Mucosa of stomach (tissue), 1 donor: ENCODE measurements around the gene FRMD4A.
"Not testable (repeated sequence)": the region's sequence is repeated elsewhere in the genome, so short reads cannot be mapped to it uniquely, and the experiment has no call there.

Experiments used
- H3K27me3 ChIP-seq: one replicate; pipeline ENCODE4 v1.7.0; 2013; ENCODE audit warnings: mild to moderate bottlenecking, low read length; ENCODE audit not compliant: control insufficient read depth, insufficient read depth
- H3K36me3 ChIP-seq: one replicate; pipeline ENCODE4 v1.7.0; 2013; ENCODE audit warnings: low read length; ENCODE audit not compliant: control insufficient read depth, insufficient read depth
- H3K4me1 ChIP-seq: one replicate; pipeline ENCODE4 v1.7.0; 2013; ENCODE audit warnings: mild to moderate bottlenecking, low read length; ENCODE audit not compliant: control insufficient read depth, insufficient read depth
- H3K4me3 ChIP-seq: one replicate; pipeline ENCODE4 v1.7.0; 2013; ENCODE audit warnings: low read length
- H3K9ac ChIP-seq: one replicate; pipeline ENCODE4 v1.7.0; 2013; ENCODE audit warnings: mild to moderate bottlenecking, low read length, moderate library complexity
- H3K9me3 ChIP-seq: one replicate; pipeline ENCODE4 v1.7.0; 2013; ENCODE audit warnings: mild to moderate bottlenecking, low read length, moderate library complexity; ENCODE audit not compliant: control insufficient read depth
- donor health status: Pancreatic carcinoma.

The FRMD4A gene

DNA sequence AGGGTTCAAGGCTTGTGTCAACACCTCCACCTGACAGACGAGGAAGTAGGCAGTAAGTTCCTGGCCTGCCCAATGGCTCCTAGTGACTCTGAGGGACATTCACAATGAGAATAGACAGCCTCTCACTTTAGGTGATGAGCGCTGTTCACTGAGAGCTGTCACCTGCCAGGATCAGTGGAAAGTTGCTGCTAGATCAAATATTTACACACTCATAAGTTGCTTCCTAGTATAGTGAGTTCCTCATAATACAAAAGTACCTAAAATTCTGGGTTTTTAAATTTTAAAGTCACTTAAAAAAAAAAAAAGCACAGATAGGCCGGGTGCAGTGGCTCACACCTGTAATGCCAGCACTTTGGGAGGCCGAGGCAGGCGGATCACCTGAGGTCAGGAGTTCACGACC, 423.2 kb downstream of the FRMD4A start:
- no peak overlapping the region for H3K4me3 ChIP-seq
- no peaks in the 10 kb centered on the region for H3K27me3 ChIP-seq
- H3K4me1 ChIP-seq = no peaks in the 10 kb centered on the region
- no peaks in the 10 kb centered on the region for H3K36me3 ChIP-seq
- no peak overlapping the region for H3K9ac ChIP-seq
- no peaks in the 10 kb centered on the region for H3K9me3 ChIP-seq

DNA sequence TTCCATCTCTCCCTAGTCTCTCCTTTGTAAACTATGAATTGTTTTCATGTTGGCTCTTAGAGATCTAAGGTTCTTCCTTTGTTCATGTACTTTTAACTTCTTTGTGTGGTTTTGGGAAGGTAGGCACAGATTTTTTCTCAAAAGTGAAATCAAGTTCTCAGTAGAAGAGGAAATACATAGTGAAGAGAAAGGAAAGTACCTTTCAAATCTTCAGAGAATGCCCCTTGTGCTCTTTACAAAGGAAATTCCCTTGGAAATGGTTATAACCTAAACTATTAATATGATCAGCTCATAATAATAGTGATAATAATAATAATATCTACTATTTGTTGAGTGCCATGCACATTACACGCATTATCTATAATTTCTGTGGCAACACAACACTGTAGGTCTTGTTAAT, 425.4 kb downstream of the FRMD4A start:
- Histone ChIP-seq H3K27me3 (no peaks in the 10 kb centered on the region), H3K4me1 (no peaks in the 10 kb centered on the region), H3K9ac (no peak overlapping the region), H3K36me3 (no peaks in the 10 kb centered on the region), H3K4me3 (no peak overlapping the region), H3K9me3 (no peaks in the 10 kb centered on the region)

DNA sequence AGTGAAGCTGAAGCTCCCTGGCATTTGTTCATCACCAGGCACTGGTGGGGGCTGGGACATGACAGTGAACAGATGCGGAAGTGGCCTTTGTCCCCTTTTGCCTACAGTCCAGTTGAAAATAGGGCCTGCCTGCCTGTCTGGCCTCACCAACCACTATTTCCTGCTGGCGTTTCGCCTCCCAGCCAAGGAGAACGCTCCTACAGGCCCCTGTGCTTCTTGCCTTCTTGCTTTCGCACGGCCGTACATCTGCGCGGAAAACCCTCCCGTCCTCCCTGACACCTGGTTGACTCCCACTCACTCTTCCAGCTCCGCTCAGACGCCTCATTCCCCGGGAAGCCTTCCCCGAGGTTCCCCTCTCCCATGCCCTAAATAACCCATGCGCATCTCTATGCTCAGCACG, 426.7 kb downstream of the FRMD4A start:
- Histone ChIP-seq H3K9ac (no peak overlapping the region), H3K27me3 (no peaks in the 10 kb centered on the region), H3K9me3 (no peaks in the 10 kb centered on the region), H3K4me3 (no peak overlapping the region), H3K4me1 (no peaks in the 10 kb centered on the region), H3K36me3 (no peaks in the 10 kb centered on the region)

DNA sequence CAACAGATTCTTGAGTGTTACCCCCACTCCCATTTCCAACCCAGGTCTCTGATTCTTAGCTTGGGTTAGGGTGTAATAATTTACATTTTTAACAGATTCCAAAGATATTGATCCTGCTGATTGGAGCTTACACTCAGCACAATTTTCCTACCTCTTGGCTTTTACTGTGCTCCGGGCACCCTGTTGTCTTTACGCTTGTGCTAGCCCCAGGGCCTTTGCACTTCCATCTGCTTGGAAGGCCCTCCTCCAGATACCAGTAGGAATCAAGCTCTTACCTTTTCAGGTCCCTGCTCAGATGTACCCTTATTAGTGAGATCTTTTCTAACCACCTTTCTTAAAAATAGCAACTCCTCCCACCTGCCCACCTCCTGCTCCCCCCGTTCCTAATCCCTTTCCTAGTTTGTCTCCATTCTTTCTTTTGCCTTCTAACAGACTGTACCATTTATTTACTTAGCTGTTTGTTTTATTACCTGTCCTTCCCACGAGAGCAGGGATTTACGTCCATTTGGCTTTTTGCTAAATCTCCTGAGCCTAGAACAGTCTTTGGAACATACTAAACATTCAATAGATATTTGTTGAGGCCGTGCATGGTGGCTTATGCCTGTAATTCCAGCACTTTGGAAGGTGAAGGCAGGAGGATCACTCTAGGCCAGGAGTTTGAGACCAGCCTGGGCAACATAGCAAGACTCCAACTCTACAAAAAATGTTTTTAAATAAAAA, 427.7 kb downstream of the FRMD4A start:
- Histone ChIP-seq H3K9me3 (no peaks in the 10 kb centered on the region), H3K4me1 (no peaks in the 10 kb centered on the region), H3K36me3 (no peaks in the 10 kb centered on the region), H3K9ac (no peak overlapping the region), H3K4me3 (no peak overlapping the region), H3K27me3 (no peaks in the 10 kb centered on the region)

DNA sequence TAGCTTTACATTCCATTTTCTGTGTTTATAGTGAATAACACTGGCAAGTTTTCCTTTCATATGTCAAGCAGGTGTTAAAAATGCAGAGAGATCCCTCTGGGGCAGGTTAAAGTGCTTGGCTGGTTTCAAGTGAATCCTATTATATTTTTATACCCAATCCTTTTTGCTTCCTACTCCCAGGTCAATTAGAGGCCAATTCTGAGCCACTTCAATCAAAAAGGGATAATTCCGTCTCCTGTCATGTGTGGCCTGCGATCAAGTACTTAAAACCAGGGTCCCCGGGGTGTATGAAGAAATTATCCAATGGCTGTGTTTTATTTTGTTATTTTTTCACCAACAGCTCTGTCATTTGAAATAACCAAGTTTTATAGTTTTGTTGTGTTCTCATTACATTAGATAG, 430.8 kb downstream of the FRMD4A start:
- Histone ChIP-seq H3K27me3 (no peaks in the 10 kb centered on the region), H3K36me3 (no peaks in the 10 kb centered on the region), H3K9ac (no peak overlapping the region), H3K4me3 (no peak overlapping the region), H3K9me3 (no peaks in the 10 kb centered on the region), H3K4me1 (no peaks in the 10 kb centered on the region)

DNA sequence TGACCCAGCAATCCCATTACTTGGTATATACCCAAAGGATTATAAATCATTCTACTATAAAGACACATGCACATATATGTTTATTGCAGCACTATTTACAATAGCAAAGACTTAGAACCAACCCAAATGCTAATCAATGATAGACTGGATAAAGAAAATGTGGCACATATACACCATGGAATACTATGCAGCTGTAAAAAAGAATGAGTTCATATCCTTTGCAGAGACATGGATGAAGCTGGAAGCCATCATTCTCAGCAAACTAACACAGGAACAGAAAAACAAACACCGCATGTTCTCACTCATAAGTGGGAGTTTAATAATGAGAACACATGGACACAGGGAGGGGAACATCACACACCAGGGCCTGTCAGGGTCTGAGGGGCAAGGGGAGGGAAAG, 434.6 kb downstream of the FRMD4A start:
- H3K4me3 ChIP-seq, H3K9me3 ChIP-seq, H3K36me3 ChIP-seq, H3K9ac ChIP-seq, H3K4me1 ChIP-seq: not testable (repeated sequence)
- H3K27me3 ChIP-seq = peaks cover 13% of the 10 kb centered on the region

DNA sequence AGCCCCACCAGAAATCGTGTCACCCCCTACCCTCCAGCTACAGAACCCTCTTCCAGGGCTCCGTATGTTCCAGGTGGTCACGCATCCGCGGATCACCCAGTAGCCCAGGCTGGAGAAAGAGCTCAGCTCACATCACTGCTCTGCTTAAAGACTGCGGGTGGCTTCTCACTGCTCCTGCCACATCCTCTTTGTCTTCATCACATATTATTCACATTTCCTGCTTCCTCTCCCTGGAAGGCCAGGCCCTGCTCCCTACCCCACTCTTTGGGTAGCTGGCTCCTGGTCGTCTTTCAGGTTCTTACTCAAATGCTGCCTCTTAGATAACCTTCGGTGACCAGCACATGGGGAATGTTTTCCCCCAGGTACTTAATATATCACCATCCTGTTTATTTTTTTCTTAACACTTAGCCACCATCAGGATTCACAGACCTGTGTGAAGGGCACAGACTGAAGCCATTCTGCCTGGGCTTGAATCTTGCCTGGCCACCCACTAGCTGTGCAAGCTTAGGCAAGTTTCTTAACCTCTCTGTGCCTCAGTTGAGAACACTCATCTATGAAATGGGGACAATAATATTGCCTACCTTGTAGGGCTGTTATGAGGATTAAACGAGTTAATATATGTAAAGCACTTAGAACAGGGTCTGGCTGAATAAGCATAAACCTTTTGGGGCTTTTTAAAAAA, 436.2 kb downstream of the FRMD4A start:
- no peak overlapping the region for H3K4me3 ChIP-seq
- no peaks in the 10 kb centered on the region for H3K36me3 ChIP-seq
- H3K9ac ChIP-seq = no peak overlapping the region
- H3K4me1 ChIP-seq = no peaks in the 10 kb centered on the region
- no peaks in the 10 kb centered on the region for H3K9me3 ChIP-seq
- H3K27me3 ChIP-seq = peaks cover 27% of the 10 kb centered on the region

DNA sequence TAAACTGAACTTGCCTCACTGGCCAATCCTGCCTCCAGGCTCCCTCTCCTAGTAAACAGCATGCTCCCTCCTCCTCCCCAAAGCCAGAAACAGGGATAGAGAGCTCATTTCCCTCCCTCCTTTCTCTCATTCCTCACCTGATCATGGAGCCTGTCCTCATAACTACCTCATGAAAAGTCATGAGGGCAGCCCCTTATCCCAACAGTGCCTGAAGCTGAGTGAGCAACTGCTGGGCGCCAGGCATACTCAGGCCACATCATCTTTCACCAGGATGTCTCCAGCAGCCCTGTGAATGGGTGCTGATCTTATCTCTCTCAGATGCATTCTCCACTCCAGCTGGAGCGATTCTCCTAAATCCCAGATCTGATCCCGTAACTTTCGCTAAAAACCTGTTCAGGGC, 436.8 kb downstream of the FRMD4A start:
- H3K27me3 ChIP-seq = peaks cover 29% of the 10 kb centered on the region
- no peak overlapping the region for H3K4me3 ChIP-seq
- no peaks in the 10 kb centered on the region for H3K4me1 ChIP-seq
- H3K9ac ChIP-seq = no peak overlapping the region
- H3K36me3 ChIP-seq = no peaks in the 10 kb centered on the region
- no peaks in the 10 kb centered on the region for H3K9me3 ChIP-seq

DNA sequence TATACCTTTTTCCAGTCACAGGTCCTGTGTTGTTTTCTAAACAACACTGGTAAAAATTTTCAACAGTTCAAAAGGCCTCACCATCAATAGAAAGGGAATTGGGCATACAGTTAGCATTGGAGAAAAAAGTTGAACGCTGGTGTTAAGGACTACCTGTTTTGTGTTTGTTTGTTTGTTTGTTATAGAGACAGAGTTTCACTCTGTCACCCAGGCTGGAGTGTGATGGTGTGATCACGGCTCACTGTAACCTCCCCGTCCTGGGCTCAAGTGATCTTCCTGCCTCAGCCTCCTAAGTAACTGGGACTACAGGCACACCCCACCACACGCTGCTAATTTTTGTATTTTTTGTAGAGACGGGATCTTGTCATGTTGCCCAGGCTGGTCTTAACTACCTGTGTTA, 437.9 kb downstream of the FRMD4A start:
- H3K4me1 ChIP-seq = no peaks in the 10 kb centered on the region

DNA sequence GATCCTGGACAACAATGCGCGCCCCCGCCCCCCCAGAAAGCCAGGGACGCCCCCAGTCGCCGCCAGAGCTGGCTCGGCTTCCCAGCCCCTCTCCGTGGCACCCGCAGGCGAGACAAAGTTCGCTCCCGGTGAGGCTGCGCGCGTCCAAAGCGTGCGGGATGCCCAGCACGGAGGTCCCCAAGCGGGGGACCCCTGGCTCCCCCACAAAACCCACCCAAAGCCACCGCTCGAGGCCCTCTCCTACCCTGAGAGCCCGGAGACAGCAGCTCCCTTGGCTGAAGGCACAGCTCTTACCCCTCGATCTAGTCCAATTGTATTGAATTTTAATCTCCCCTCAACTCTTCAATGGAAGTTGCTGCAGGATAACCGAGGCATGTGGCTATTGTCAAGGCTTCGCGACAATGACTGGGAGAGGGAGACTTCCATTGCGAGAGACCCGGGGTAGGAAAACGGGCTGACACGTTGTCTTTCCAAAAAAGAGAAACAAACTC, 438.7 kb downstream of the FRMD4A start:
- no peak overlapping the region for H3K9ac ChIP-seq
- no peak overlapping the region for H3K4me3 ChIP-seq
- no peaks in the 10 kb centered on the region for H3K4me1 ChIP-seq
- H3K9me3 ChIP-seq = no peaks in the 10 kb centered on the region
- peaks cover 29% of the 10 kb centered on the region for H3K27me3 ChIP-seq
- no peaks in the 10 kb centered on the region for H3K36me3 ChIP-seq

More for the DNA sequence above, 437.9 kb downstream of the FRMD4A start:
- Histone ChIP-seq H3K27me3 (peaks cover 29% of the 10 kb centered on the region), H3K9ac (no peak overlapping the region), H3K4me3 (no peak overlapping the region), H3K36me3 (no peaks in the 10 kb centered on the region), H3K9me3 (no peaks in the 10 kb centered on the region)

DNA sequence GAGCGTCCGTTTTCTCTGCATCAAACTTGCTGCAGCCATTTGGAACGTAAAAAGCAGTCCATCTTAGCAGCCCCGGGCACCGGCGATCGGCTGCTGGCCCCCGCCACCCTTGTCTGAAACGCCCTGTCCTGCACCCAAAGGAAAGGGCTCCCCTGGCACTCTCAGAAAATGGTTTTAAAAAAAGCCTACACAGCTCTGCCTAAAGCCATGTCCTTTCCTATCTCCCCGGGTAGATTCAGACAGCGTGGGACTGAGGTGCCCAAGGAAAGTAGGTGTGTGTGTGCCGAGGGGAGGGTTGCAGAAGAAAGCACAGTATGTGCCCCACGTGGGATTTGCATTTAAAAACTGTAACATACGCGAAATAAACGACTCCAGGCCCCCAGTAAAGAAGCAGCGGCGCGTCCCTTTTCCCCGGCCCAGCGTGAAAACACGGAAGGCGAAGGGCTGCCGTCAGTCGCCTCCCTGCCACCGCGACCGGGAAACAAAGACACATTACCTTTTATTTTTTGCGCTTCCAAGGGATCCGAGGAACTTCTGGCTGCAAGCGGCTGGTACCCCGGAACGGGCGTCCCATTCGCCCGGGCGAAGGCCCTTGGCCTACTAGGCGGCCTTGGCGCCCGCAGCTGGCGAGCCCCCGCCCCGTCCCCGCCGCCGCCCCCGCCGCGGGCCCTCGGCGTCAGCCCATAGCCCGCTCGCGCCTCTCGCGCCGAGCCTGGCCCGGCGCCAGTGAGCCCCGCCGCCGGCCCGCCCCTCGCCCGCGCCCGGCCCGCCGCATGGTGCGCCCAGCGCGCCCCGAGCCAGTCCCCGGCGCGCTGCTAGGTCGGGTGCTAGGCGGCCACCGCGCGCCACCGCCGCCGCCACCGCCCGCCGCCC, 439.4 kb downstream of the FRMD4A start:
- no peaks in the 10 kb centered on the region for H3K4me1 ChIP-seq
- peak overlapping the region; percentile 22 for H3K9ac ChIP-seq

More for the DNA sequence above, 439.4 kb downstream of the FRMD4A start:
- Histone ChIP-seq H3K4me3 (no peak overlapping the region), H3K27me3 (peaks cover 29% of the 10 kb centered on the region), H3K9me3 (no peaks in the 10 kb centered on the region), H3K36me3 (no peaks in the 10 kb centered on the region)
